Right lobe of liver (tissue), 6 donors: ENCODE results near the gene TEKT2. TPM values are rescaled to one million over a fixed set of nuclear protein-coding genes. Genes with fewer than 3 reads are reported as not detected.

Source experiments
- ATAC-seq, 4 donors: fragments of 200-7000 bp; cut with Tn5 transposase; one replicate each; pipeline ENCODE4 v1.9.1; 2020; ENCODE audit warnings: mild to moderate bottlenecking in 4 of 4, moderate library complexity in 4 of 4
- DNase-seq, 3 donors: peaks; one replicate each; pipeline ENCODE4 v3.0.0-alpha.2; 2020
- H3K27ac ChIP-seq, 3 donors: fragments of 200-600 bp; one replicate each; pipeline ENCODE4 v1.8.0; 2022
- H3K27me3 ChIP-seq, 2 donors: fragments of 200-600 bp; one replicate each; pipeline ENCODE4 v1.8.0; 2022
- H3K36me3 ChIP-seq, 4 donors: fragments of 200-600 bp; sonication (generic) in 1 of 4; one replicate each; pipeline versions ENCODE4 v1.5.1 to v1.8.0; 2017 to 2022; ENCODE audit warnings: control low read depth in 1 of 4
- H3K4me1 ChIP-seq, 4 donors: fragments of 200-600 bp; sonication (generic) in 1 of 4; one replicate each; pipeline versions ENCODE4 v1.5.1 to v1.8.0; 2017 to 2022; ENCODE audit warnings: control low read depth in 1 of 4
- H3K4me3 ChIP-seq, 3 donors: fragments of 200-600 bp; one replicate each; pipeline ENCODE4 v1.8.0; 2022
- H3K9me3 ChIP-seq, 4 donors: fragments of 200-600 bp; sonication (generic) in 1 of 4; one replicate each; pipeline versions ENCODE4 v1.5.1 to v1.8.0; 2017 to 2022; ENCODE audit warnings: control low read depth in 1 of 4
- CTCF ChIP-seq, 4 donors: fragments of 200-600 bp in 3 of 4; fragments of 450-650 bp in 1 of 4; IDR thresholded peaks; one replicate each; pipeline versions ENCODE4 v1.5.1 to v1.8.0; 2016 to 2022; ENCODE audit warnings: antibody characterized with exemption in 4 of 4, mild to moderate bottlenecking in 2 of 4
- POLR2A ChIP-seq: fragments of 450-650 bp; IDR thresholded peaks from one replicate; pipeline ENCODE4 v1.6.1; 2017; ENCODE audit warnings: antibody characterized with exemption, mild to moderate bottlenecking
- WGBS: methylation state at CpG from one replicate; pipeline ENCODE4 v1.1.6; 2018; ENCODE audit warnings: low coverage, low lambda C conversion rate; ENCODE audit not compliant: insufficient coverage; ENCODE audit errors: missing lambda C conversion rate; 5-methylcytosine and 5-hydroxymethylcytosine counted together
- intact Hi-C, 2 donors: fragments of 100-400 bp; cut with DNase I; formaldehyde crosslinking; loops; one replicate each; pipeline versions ENCODE4 v1.11.2 to v1.14.1; 2022
- total RNA-seq, 6 experiments: library from RNA; depleted of rRNA in 2 of 6; stranded (reverse); fragments of >200 nt in 2 of 6; fragmentation: NEBNext Ultra II Directional in 3 of 6; extraction: Animal tissue kit (Norgen Biotek cat#: 25700) in 3 of 6; gene quantifications; one replicate each; pipeline versions ENCODE4 v1.1.0 to v1.2.4, GENCODE V29; 2016 to 2023
- donor health status: DM: no; HTN: yes; CAD: no.
- donor health status: DM: no; HTN: no; CAD: no.
- donor health status: DM: no; HTN: no; CAD: no.
- donor health status: DM: no; HTN: yes; CAD: no.
- donor health status: DM: no; HTN: yes; CAD: no.

Gene TEKT2
- total RNA-seq, 6 experiments from 2014 or later = not detected

- H3K4me3 ChIP-seq = no peak overlapping the region
- no peaks in the 10 kb centered on the region for H3K9me3 ChIP-seq
- no peaks in the 10 kb centered on the region for H3K27me3 ChIP-seq
- no peak for ATAC-seq
- no peaks in the 10 kb centered on the region for H3K4me1 ChIP-seq
- no peak overlapping the region for H3K27ac ChIP-seq
- no peaks in the 10 kb centered on the region for H3K36me3 ChIP-seq
- intact Hi-C loops = no loop called here
- 60% methylated on average over 4 of the region's 4 CpGs for WGBS
- DNase-seq = no peak
- no peak for TF ChIP-seq CTCF (IDR thresholded peaks at IDR 0.05)
- no peak for TF ChIP-seq POLR2A
Observed at GRCh38 chr1:36111151-36111550, 27.3 kb downstream of the TEKT2 start.

GRCh38 chr1:36112823-36113222 is 28.9 kb downstream of the TEKT2 start:
- no peaks in the 10 kb centered on the region for H3K27me3 ChIP-seq
- WGBS = 58% methylated on average over 5 of the region's 9 CpGs
- no peaks in the 10 kb centered on the region for H3K36me3 ChIP-seq
- DNase-seq = no peak
- TF ChIP-seq CTCF (IDR thresholded peaks at IDR 0.05) = no peak
- TF ChIP-seq POLR2A = no peak
- intact Hi-C loops = no loop called here
- H3K9me3 ChIP-seq = no peaks in the 10 kb centered on the region
- no peak for ATAC-seq
- H3K4me1 ChIP-seq = no peaks in the 10 kb centered on the region
- H3K4me3 ChIP-seq = no peak overlapping the region
- no peak overlapping the region for H3K27ac ChIP-seq

GRCh38 chr1:36114371-36114770 is 30.5 kb downstream of the TEKT2 start:
- Histone ChIP-seq H3K36me3 (no peaks in the 10 kb centered on the region), H3K4me3 (no peak overlapping the region), H3K4me1 (no peaks in the 10 kb centered on the region), H3K27me3 (no peaks in the 10 kb centered on the region), H3K9me3 (no peaks in the 10 kb centered on the region), H3K27ac (no peak overlapping the region)
- intact Hi-C loops = no loop called here
- no peak for DNase-seq
- TF ChIP-seq CTCF (IDR thresholded peaks at IDR 0.05) = no peak
- no peak for TF ChIP-seq POLR2A
- 85% methylated on average over 3 of the region's 5 CpGs for WGBS
- ATAC-seq = no peak

GRCh38 chr1:36115200-36115669 is 31.3 kb downstream of the TEKT2 start:
- Histone ChIP-seq H3K4me3 (no peak overlapping the region), H3K9me3 (no peaks in the 10 kb centered on the region), H3K27me3 (no peaks in the 10 kb centered on the region), H3K27ac (no peak overlapping the region), H3K36me3 (no peaks in the 10 kb centered on the region), H3K4me1 (no peaks in the 10 kb centered on the region)
- intact Hi-C loops = no loop called here
- WGBS = 41% methylated on average over 2 of the region's 18 CpGs
- no peak for DNase-seq
- ATAC-seq = no peak
- no peak for TF ChIP-seq POLR2A

- ATAC-seq = peak in 2 of 4 donors; percentile 39 to 40
- Histone ChIP-seq H3K4me3 (no peak overlapping the region), H3K9me3 (no peaks in the 10 kb centered on the region), H3K27ac (no peak overlapping the region), H3K36me3 (no peaks in the 10 kb centered on the region), H3K4me1 (no peaks in the 10 kb centered on the region), H3K27me3 (no peaks in the 10 kb centered on the region)
- no peak for TF ChIP-seq POLR2A
- no peak for TF ChIP-seq CTCF (IDR thresholded peaks at IDR 0.05)
- DNase-seq = no peak
- intact Hi-C loops = no loop called here
- 36% methylated on average over 4 of the region's 5 CpGs for WGBS
Observed at GRCh38 chr1:36115931-36116330, 32.0 kb downstream of the TEKT2 start.
